Stomach (tissue), 9 donors: ENCODE measurements around the gene CHPF2. TPM values are rescaled to one million over a fixed set of nuclear protein-coding genes. Genes with fewer than 3 reads are reported as not detected.

Source experiments
- DNase-seq, 2 donors: peaks; one replicate each; pipeline versions ENCODE4 v3.0.0 to v3.0.0-alpha.2; 2013 to 2019
- H3K27ac ChIP-seq, 5 donors: fragments of 200-600 bp in 4 of 5; sonication (generic) in 4 of 5; one replicate each; pipeline ENCODE4 v1.5.1; 2013 to 2019; ENCODE audit warnings: mild to moderate bottlenecking in 1 of 5, moderate library complexity in 1 of 5
- H3K27me3 ChIP-seq, 3 donors: fragments of 200-600 bp; sonication (generic); one replicate each; pipeline ENCODE4 v1.5.1; 2017 to 2019; ENCODE audit warnings: mixed run types in 1 of 3
- H3K36me3 ChIP-seq, 4 donors: fragments of 200-600 bp; sonication (generic); 1 replicate in 3 of 4; 2 replicates in 1 of 4; pipeline ENCODE4 v1.5.1; 2016 to 2019
- H3K4me1 ChIP-seq, 4 donors: fragments of 200-600 bp; sonication (generic); one replicate each; pipeline ENCODE4 v1.5.1; 2016 to 2019
- H3K4me3 ChIP-seq, 4 donors: fragments of 200-600 bp; sonication (generic) in 3 of 4; one replicate each; pipeline ENCODE4 v1.5.1; 2016 to 2019; ENCODE audit warnings: mild to moderate bottlenecking in 1 of 4
- H3K9me3 ChIP-seq, 4 donors: fragments of 200-600 bp; sonication (generic); one replicate each; pipeline ENCODE4 v1.5.1; 2016 to 2019
- CTCF ChIP-seq, 7 experiments: fragments of 450-650 bp in 4 of 7; fragments of 200-600 bp in 3 of 7; sonication (generic) in 3 of 7; IDR thresholded peaks; one replicate each; pipeline ENCODE4 v1.5.1; 2016 to 2019; ENCODE audit warnings: antibody characterized with exemption in 7 of 7, control low read depth in 2 of 7, mild to moderate bottlenecking in 1 of 7
- EP300 ChIP-seq: sonication (generic); formaldehyde crosslinking; IDR thresholded peaks from one replicate; pipeline ENCODE4 v1.6.1; 2017; ENCODE audit warnings: antibody characterized with exemption
- POLR2A ChIP-seq, 4 donors: fragments of 450-650 bp; IDR thresholded peaks; one replicate each; pipeline ENCODE4 v1.6.1; 2016; ENCODE audit warnings: antibody characterized with exemption in 4 of 4, control low read depth in 2 of 4, mild to moderate bottlenecking in 1 of 4, moderate library complexity in 1 of 4
- POLR2AphosphoS5 ChIP-seq, 3 donors: sonication (generic); formaldehyde crosslinking; IDR thresholded peaks; one replicate each; pipeline ENCODE4 v1.6.1; 2016; ENCODE audit warnings: antibody characterized with exemption in 3 of 3
- WGBS, 5 donors: extraction: QIAGEN DNeasy Blood & Tissue Kit in 3 of 5; methylation state at CpG; one replicate each; pipeline versions ENCODE4 v1.1.5 to v1.1.7; 2013 to 2018; 5-methylcytosine and 5-hydroxymethylcytosine counted together
- intact Hi-C: fragments of 100-400 bp; cut with DNase I; formaldehyde crosslinking; loops from one replicate; pipeline ENCODE4 v1.15.1; 2023; ENCODE audit warnings: low total_unique reads
- polyA plus RNA-seq, 3 donors: library from polyadenylated mRNA; stranded (reverse); fragments of 200-250 nt; gene quantifications; one replicate each; pipeline ENCODE4 v1.2.3, GENCODE V29; 2013
- total RNA-seq, 5 donors: library from RNA; depleted of rRNA; stranded (reverse); fragments of >200 nt; gene quantifications; one replicate each; pipeline versions ENCODE4 v1.1.0 to v1.2.3, GENCODE V29; 2014 to 2016
- donor health status: healthy with polysubstance abuse.
- donor health status: Bipolar disorder and iron deficiency.
- donor health status: healthy.

The CHPF2 gene
- total and polyA plus RNA-seq, 8 donors = 5.8 to 100 (median 22.5) TPM

- no peak for DNase-seq
- H3K36me3 ChIP-seq = no peaks in the 10 kb centered on the region
- no peaks in the 10 kb centered on the region for H3K9me3 ChIP-seq
- intact Hi-C loops = no loop called here
- H3K27ac ChIP-seq = no peak overlapping the region
- peaks cover 0 to 27% (median 0%) of the 10 kb centered on the region in 3 donors for H3K27me3 ChIP-seq
- 70 to 84% (median 78%) methylated on average over 12 to 22 of the region's 22 CpGs for WGBS, 5 donors
- no peak overlapping the region for H3K4me3 ChIP-seq
- no peaks in the 10 kb centered on the region for H3K4me1 ChIP-seq
- no peak for TF ChIP-seq EP300
- no peak for TF ChIP-seq POLR2A (IDR thresholded peaks at IDR 0.05)
- TF ChIP-seq CTCF (IDR thresholded peaks at IDR 0.05) = no peak
- TF ChIP-seq POLR2AphosphoS5 (IDR thresholded peaks at IDR 0.05) = no peak
Measured at GRCh38 chr7:151187409-151188251, 44.7 kb upstream of the CHPF2 start.

GRCh38 chr7:151188252-151188542 lies 44.1 kb upstream of the CHPF2 start:
- Histone ChIP-seq H3K4me1 (no peaks in the 10 kb centered on the region), H3K27me3 (peaks cover 0 to 29% (median 0%) of the 10 kb centered on the region in 3 donors), H3K36me3 (no peaks in the 10 kb centered on the region), H3K27ac (no peak overlapping the region), H3K4me3 (no peak overlapping the region), H3K9me3 (no peaks in the 10 kb centered on the region)
- WGBS, 5 donors = 52 to 63% (median 57%) methylated on average over 5 of the region's 5 CpGs
- DNase-seq = no peak
- intact Hi-C loops = no loop called here
- no peak for TF ChIP-seq EP300
- no peak for TF ChIP-seq POLR2A (IDR thresholded peaks at IDR 0.05)
- no peak for TF ChIP-seq CTCF (IDR thresholded peaks at IDR 0.05)
- TF ChIP-seq POLR2AphosphoS5 (IDR thresholded peaks at IDR 0.05) = no peak

- WGBS, 5 donors = 63 to 75% (median 64%) methylated on average over 4 of the region's 4 CpGs
- Histone ChIP-seq H3K4me3 (no peak overlapping the region), H3K4me1 (no peaks in the 10 kb centered on the region), H3K36me3 (no peaks in the 10 kb centered on the region), H3K9me3 (no peaks in the 10 kb centered on the region), H3K27ac (no peak overlapping the region), H3K27me3 (peaks cover 0 to 27% (median 0%) of the 10 kb centered on the region in 3 donors)
- intact Hi-C loops = no loop called here
- no peak for DNase-seq
- no peak for TF ChIP-seq EP300
- TF ChIP-seq POLR2AphosphoS5 (IDR thresholded peaks at IDR 0.05) = no peak
- TF ChIP-seq CTCF (IDR thresholded peaks at IDR 0.05) = no peak
- TF ChIP-seq POLR2A (IDR thresholded peaks at IDR 0.05) = no peak
Measured at GRCh38 chr7:151189038-151189437, 43.2 kb upstream of the CHPF2 start.

GRCh38 chr7:151191544-151191943 lies 40.7 kb upstream of the CHPF2 start:
- 69 to 79% (median 75%) methylated on average over 6 to 12 of the region's 12 CpGs for WGBS, 5 donors
- no peaks in the 10 kb centered on the region for H3K4me1 ChIP-seq
- no peak for TF ChIP-seq EP300
- no peak for TF ChIP-seq POLR2A (IDR thresholded peaks at IDR 0.05)
- TF ChIP-seq CTCF (IDR thresholded peaks at IDR 0.05) = no peak
- no peak for TF ChIP-seq POLR2AphosphoS5 (IDR thresholded peaks at IDR 0.05)
- H3K4me3 ChIP-seq = no peak overlapping the region
- H3K27me3 ChIP-seq = peaks cover 0 to 48% (median 0%) of the 10 kb centered on the region in 3 donors
- H3K36me3 ChIP-seq = no peaks in the 10 kb centered on the region
- H3K9me3 ChIP-seq = no peaks in the 10 kb centered on the region
- no peak for DNase-seq
- intact Hi-C loops = no loop called here
- H3K27ac ChIP-seq = no peak overlapping the region
